ENCODE measurements around the gene TCERG1L. TPM values are rescaled to one million over a fixed set of nuclear protein-coding genes. Genes with fewer than 3 reads are reported as not detected.

TCERG1L gene
- total and polyA plus RNA-seq, 2 experiments from 2014 or later = 0.47 to 0.73 TPM

GRCh38 chr10:131113709-131114291 is 197.7 kb downstream of the TCERG1L start:
- 54% methylated on average over 6 of the region's 6 CpGs for WGBS (ENCODE audit: low lambda C conversion rate, missing lambda C conversion rate)
- Histone ChIP-seq H3K4me3 (no peak overlapping the region), H2AFZ (no peak overlapping the region)

GRCh38 chr10:131113165-131113564 is 198.4 kb downstream of the TCERG1L start:
- no peak for DNase-seq (ENCODE audit: low spot score)
- 92% methylated on average over 9 of the region's 9 CpGs for WGBS (ENCODE audit: low lambda C conversion rate, missing lambda C conversion rate)
- H3K4me1 ChIP-seq (ENCODE audit: insufficient read depth) = no peaks in the 10 kb centered on the region
- H3K9me3 ChIP-seq (ENCODE audit: low read depth) = no peaks in the 10 kb centered on the region
- no peak overlapping the region for H3K4me3 ChIP-seq
- no peaks in the 10 kb centered on the region for H3K79me2 ChIP-seq
- H3K4me2 ChIP-seq = no peak overlapping the region
- no peak overlapping the region for H2AFZ ChIP-seq
- no peaks in the 10 kb centered on the region for H4K20me1 ChIP-seq (ENCODE audit: insufficient read depth, poor library complexity, severe bottlenecking)
- H3K27ac ChIP-seq = no peak overlapping the region
- H3K27me3 ChIP-seq = no peaks in the 10 kb centered on the region
- no peaks in the 10 kb centered on the region for H3K36me3 ChIP-seq (replicated peaks; ENCODE audit: insufficient read depth, low read depth)
- no peak for TF ChIP-seq CTCF (IDR thresholded peaks at IDR 0.05; ENCODE audit: poor library complexity)
- TF ChIP-seq EZH2phosphoT487 (IDR thresholded peaks at IDR 0.05; ENCODE audit: low read depth, severe bottlenecking, unreplicated experiment) = no peak
- no peak for TF ChIP-seq EZH2 (IDR thresholded peaks at IDR 0.05; ENCODE audit: borderline replicate concordance)
- H3K9me2 ChIP-seq (replicated peaks; ENCODE audit: insufficient read depth) = no peaks in the 10 kb centered on the region

More at GRCh38 chr10:131113709-131114291, 197.7 kb downstream of the TCERG1L start:
- Histone ChIP-seq H3K27me3 (no peaks in the 10 kb centered on the region), H3K4me2 (no peak overlapping the region), H3K36me3 (replicated peaks; ENCODE audit: insufficient read depth, low read depth) (no peaks in the 10 kb centered on the region), H4K20me1 (ENCODE audit: insufficient read depth, poor library complexity, severe bottlenecking) (no peaks in the 10 kb centered on the region), H3K79me2 (no peaks in the 10 kb centered on the region), H3K4me1 (ENCODE audit: insufficient read depth) (no peaks in the 10 kb centered on the region), H3K9me2 (replicated peaks; ENCODE audit: insufficient read depth) (no peaks in the 10 kb centered on the region), H3K27ac (no peak overlapping the region), H3K9me3 (ENCODE audit: low read depth) (no peaks in the 10 kb centered on the region)
- no peak for DNase-seq (ENCODE audit: low spot score)
- TF ChIP-seq EZH2phosphoT487 (IDR thresholded peaks at IDR 0.05; ENCODE audit: low read depth, severe bottlenecking, unreplicated experiment) = no peak
- no peak for TF ChIP-seq EZH2 (IDR thresholded peaks at IDR 0.05; ENCODE audit: borderline replicate concordance)

GRCh38 chr10:131112691-131113090 is 198.8 kb downstream of the TCERG1L start:
- H3K4me2 ChIP-seq = no peak overlapping the region
- no peak for TF ChIP-seq EZH2 (IDR thresholded peaks at IDR 0.05; ENCODE audit: borderline replicate concordance)
- TF ChIP-seq CTCF (IDR thresholded peaks at IDR 0.05; ENCODE audit: poor library complexity) = no peak
- no peak for TF ChIP-seq EZH2phosphoT487 (IDR thresholded peaks at IDR 0.05; ENCODE audit: low read depth, severe bottlenecking, unreplicated experiment)
- no peak overlapping the region for H3K27ac ChIP-seq
- H3K9me3 ChIP-seq (ENCODE audit: low read depth) = no peaks in the 10 kb centered on the region
- WGBS (ENCODE audit: low lambda C conversion rate, missing lambda C conversion rate) = 88% methylated on average over 18 of the region's 18 CpGs
- no peaks in the 10 kb centered on the region for H3K9me2 ChIP-seq (replicated peaks; ENCODE audit: insufficient read depth)
- no peak overlapping the region for H2AFZ ChIP-seq
- H4K20me1 ChIP-seq (ENCODE audit: insufficient read depth, poor library complexity, severe bottlenecking) = no peaks in the 10 kb centered on the region
- no peaks in the 10 kb centered on the region for H3K79me2 ChIP-seq
- H3K4me3 ChIP-seq = no peak overlapping the region
- no peaks in the 10 kb centered on the region for H3K36me3 ChIP-seq (replicated peaks; ENCODE audit: insufficient read depth, low read depth)
- DNase-seq (ENCODE audit: low spot score) = no peak
- H3K4me1 ChIP-seq (ENCODE audit: insufficient read depth) = no peaks in the 10 kb centered on the region
- H3K27me3 ChIP-seq = no peaks in the 10 kb centered on the region

GRCh38 chr10:131111471-131112080 is 199.9 kb downstream of the TCERG1L start:
- Histone ChIP-seq H3K9me3 (ENCODE audit: low read depth) (no peaks in the 10 kb centered on the region), H3K9me2 (replicated peaks; ENCODE audit: insufficient read depth) (no peaks in the 10 kb centered on the region), H3K27me3 (no peaks in the 10 kb centered on the region), H3K79me2 (no peaks in the 10 kb centered on the region), H4K20me1 (ENCODE audit: insufficient read depth, poor library complexity, severe bottlenecking) (no peaks in the 10 kb centered on the region), H3K36me3 (replicated peaks; ENCODE audit: insufficient read depth, low read depth) (no peaks in the 10 kb centered on the region), H3K4me2 (no peak overlapping the region), H3K4me3 (no peak overlapping the region), H3K4me1 (ENCODE audit: insufficient read depth) (no peaks in the 10 kb centered on the region), H2AFZ (no peak overlapping the region), H3K27ac (no peak overlapping the region)
- WGBS (ENCODE audit: low lambda C conversion rate, missing lambda C conversion rate) = 60% methylated on average over 16 of the region's 16 CpGs
- no peak for DNase-seq (ENCODE audit: low spot score)
- TF ChIP-seq EZH2phosphoT487 (IDR thresholded peaks at IDR 0.05; ENCODE audit: low read depth, severe bottlenecking, unreplicated experiment) = no peak
